Hematopoietic multipotent progenitor cell (in vitro differentiated cells): ENCODE measurements around the gene ULK3. TPM values are rescaled to one million over a fixed set of nuclear protein-coding genes. Genes with fewer than 3 reads are reported as not detected.

Experiments
- DNase-seq, 3 donors: peaks; one replicate each; pipeline ENCODE4 v3.0.0-alpha.2; 2011 to 2015; ENCODE audit warnings: low read depth in 2 of 3, low spot score in 2 of 3
- total RNA-seq: library from RNA; depleted of rRNA; stranded (reverse); fragments of >200 nt; gene quantifications from one replicate; pipeline ENCODE4 v1.2.3, GENCODE V29; 2012

ULK3 gene
- total RNA-seq, 1 donor, result 69.7 TPM

GRCh38 chr15:74843445-74843828 lies 481 bp upstream of the ULK3 start:
- no peak for DNase-seq

- DNase-seq, result no peak
These were observed 1.0 kb downstream of the ULK3 start for GRCh38 chr15:74841891-74842373.

- DNase-seq, result no peak
These were observed 1.8 kb downstream of the ULK3 start for GRCh38 chr15:74840851-74841775.

GRCh38 chr15:74839526-74840395 lies 3.2 kb downstream of the ULK3 start:
- DNase-seq, result no peak

- DNase-seq, result no peak
These were observed 4.0 kb downstream of the ULK3 start for GRCh38 chr15:74838746-74839525.

GRCh38 chr15:74838137-74838516 lies 4.8 kb downstream of the ULK3 start:
- DNase-seq, result no peak

GRCh38 chr15:74837482-74838136 lies 5.3 kb downstream of the ULK3 start:
- DNase-seq, result no peak

GRCh38 chr15:74836846-74837245 lies 6.1 kb downstream of the ULK3 start:
- DNase-seq, result no peak

- peak in 2 of 3 donors; percentile 32 to 49 for DNase-seq
These were observed 7.6 kb downstream of the ULK3 start for GRCh38 chr15:74835312-74835823.

GRCh38 chr15:74833376-74834107 lies 9.4 kb downstream of the ULK3 start:
- DNase-seq, result peak in 1 of 3 donors; percentile 38

GRCh38 chr15:74832826-74833225 lies 10.1 kb downstream of the ULK3 start:
- no peak for DNase-seq

GRCh38 chr15:74831813-74832495 lies 11.0 kb downstream of the ULK3 start:
- no peak for DNase-seq

GRCh38 chr15:74830868-74831267 lies 12.1 kb downstream of the ULK3 start:
- DNase-seq, result no peak

- DNase-seq, result no peak
These were observed 13.0 kb downstream of the ULK3 start for GRCh38 chr15:74829991-74830390.

- no peak for DNase-seq
These were observed 13.5 kb downstream of the ULK3 start for GRCh38 chr15:74829486-74829885.

GRCh38 chr15:74828835-74829234 lies 14.1 kb downstream of the ULK3 start:
- no peak for DNase-seq

- no peak for DNase-seq
These were observed 15.3 kb downstream of the ULK3 start for GRCh38 chr15:74827614-74828013.

GRCh38 chr15:74826921-74827320 lies 16.0 kb downstream of the ULK3 start:
- DNase-seq, result no peak

GRCh38 chr15:74826364-74826819 lies 16.6 kb downstream of the ULK3 start, which contains the start of gene CPLX3:
CPLX3 (plus strand) TSS chr15:74826627; CDS start chr15:74826704, 77 bp downstream.
- DNase-seq, result peak; percentile 22 to 62 (median 53)
